Colon (tissue), 2 donors: ENCODE measurements around the gene ZNF205.
"Not testable (repeated sequence)": the region's sequence is repeated elsewhere in the genome, so short reads cannot be mapped to it uniquely, and the experiment has no call there.

ENCODE experiments used
- FAIRE-seq: peaks from 2 replicates; lab custom pipeline; 2012; peaks lifted over from hg19 to GRCh38; lab: Jason Lieb, UNC
- donor health status: control.
- donor health status: control.

ZNF205 gene

DNA sequence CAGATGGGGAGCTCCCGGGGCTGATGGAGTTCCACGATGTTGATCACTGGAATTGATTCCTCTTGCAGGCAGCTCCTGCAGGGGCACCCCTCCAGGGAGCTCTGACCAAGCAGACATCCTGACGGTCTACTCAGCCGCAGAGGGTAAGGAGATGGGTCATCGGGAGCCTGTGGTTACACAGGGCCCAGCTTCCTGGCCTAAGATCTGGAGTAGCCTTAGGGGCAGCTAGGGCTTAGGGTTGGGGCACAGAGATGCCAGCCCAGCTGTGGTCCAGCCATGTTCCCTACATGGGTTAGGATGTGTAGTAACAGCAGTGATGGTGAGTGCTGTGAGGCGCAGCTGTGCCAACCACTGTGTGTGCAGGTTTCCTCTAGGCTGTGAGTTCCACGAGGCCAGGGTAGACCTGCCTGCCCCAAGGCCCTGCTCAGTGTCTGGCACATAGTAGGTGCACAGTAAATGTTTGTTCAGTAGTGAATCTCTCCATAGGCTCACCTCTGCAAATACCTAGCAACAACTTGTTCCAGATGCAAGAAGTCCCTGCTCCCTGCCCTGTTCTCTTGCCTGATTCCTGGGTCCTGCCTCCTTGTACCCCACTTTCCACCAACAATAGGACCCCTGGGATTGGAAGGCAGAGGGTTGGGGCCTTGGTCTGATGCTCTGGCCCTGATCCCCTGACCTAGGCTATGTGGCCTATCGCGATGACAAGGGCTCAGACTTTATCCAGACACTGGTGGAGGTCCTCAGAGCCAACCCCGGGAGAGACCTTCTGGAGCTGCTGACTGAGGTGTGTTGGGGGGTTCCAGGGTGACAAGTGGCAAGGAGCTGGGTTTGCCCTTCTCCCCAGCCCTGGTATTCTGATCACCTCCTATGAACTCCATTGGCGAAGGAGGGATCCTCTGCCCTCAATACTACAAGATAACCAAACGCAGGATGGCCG, 36.1 kb downstream of the ZNF205 start:
- no peak for FAIRE-seq

DNA sequence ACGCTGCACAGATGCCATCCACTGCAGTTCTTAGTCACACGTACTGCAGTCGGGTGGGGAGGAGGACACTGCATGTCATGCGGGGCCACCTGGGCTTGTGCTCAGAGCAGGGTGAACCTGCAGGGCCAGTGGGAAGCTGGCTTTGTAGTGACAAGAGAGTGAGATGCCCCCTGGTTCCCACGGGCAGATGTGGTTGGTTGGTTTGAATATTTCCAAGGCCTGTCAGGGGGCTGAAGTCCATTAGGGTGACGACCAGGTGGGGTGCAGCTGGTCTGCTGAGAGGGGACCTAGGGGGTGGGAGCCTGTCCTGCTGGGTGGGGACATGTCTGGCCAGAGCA, 36.8 kb downstream of the ZNF205 start:
- no peak for FAIRE-seq

DNA sequence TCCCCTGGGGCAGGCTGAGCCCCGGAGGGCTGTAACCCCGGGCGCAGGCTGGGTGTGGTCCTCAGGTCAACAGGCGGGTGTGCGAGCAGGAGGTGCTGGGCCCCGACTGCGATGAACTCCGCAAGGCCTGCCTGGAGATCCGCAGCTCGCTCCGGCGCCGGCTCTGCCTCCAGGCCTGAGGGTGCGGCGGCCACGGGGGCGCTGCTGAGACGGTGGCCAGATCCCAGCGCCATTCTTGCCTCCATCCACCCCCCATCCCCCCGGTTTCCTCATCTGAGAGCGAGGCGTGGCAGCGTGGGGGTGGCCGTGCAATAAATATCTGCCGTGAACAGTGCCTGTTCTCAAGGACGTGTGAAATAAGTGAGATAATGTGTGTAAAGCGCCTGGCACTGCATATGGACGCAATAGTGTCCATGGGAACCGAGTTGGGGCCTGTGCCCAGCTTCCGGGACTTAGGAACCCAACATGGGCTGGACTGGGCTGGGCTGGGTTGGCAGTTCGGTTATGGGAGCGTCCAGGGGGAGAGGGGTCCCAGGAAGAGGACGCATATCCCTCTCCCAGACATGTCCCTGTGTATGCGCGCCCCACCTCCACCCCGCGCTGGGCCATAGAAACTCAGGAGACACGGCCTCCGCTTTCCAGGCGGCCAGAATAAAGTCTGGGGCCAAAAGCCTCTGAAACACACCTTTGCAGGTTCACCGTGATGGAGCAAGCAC, 37.4 kb downstream of the ZNF205 start:
- FAIRE-seq = no peak

DNA sequence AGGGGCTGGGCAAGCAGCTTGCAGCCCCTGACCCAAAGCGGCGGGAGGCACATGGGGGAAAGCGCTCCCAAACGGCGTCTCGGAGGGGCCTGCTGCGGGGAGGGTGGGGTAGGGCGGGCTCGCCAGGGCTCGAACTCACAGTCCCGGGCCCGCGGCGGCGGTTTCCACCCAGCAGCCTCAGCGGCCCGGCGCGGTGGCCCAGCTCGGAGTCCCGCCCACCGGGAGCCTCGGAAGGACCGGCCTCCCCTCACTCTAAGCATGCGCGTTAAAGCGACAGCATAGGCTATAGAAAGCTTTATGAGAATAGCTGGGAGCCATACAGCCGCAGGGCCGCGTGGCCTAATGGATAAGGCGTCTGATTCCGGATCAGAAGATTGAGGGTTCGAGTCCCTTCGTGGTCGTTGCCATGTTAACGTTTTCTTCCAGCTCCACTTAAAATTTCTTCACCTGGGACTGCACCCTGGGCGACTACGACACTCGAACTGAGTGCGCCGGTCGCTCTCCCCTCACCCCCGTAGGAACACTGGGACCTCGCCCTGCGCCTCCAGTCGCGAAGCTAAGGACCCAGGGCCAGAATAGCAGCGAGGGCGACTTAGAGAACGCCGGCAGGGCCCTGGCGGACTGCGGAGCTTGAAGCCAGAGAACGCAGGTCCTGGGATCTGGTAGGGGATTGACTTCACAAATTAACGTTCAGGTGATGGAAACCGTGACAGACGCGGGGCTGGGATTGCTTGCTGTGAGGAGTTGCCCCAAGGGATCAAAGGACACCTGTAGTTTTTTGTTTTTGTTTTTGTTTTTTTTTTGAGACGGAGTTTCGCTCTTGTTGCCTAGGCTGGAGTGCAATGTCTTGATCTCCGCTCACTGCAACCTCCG, 38.2 kb downstream of the ZNF205 start:
- FAIRE-seq = no peak

DNA sequence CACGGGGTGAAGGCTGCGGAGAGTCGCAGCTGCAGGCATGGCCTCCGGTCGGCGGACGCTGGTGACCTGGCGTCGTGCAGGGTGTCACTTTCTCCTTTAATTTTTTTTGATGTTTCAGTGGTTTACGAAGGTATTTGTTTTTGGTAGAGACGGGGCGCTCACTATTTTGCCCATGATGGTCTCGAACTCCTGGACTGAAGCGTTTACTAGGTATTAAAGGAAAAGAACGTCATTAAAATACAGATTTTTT, 39.6 kb downstream of the ZNF205 start:
- no peak for FAIRE-seq

DNA sequence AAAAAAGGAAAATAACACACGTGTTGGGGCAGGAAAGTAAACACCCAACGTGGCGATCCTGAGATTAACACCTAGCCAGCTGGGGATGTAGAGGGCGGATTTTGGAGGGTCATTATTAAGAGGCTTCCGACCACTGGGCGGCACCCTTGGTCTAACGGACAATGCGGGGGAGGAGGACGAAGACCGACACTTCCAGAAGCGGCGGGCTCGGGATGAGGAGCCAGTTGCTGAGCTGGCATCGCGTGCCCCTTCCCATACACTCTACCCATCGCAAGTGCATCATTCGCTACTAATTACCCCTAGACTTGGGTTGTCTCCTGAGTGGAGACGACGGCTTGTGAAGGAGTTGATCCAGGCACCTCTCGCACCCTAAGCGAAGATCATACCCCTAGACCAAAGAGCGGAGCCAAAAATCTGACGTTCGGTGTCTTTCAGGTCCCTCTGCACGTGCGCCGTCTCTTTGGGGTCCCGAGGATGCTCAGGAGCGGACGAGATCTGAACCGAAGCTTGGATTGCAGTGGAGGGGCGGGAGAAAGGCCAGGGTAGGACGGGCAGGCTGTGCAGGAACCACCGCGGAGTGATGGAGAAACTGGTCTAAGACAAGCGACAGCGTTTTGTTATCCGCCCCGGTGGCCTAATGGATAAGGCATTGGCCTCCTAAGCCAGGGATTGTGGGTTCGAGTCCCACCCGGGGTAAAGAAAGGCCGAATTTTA, 40.0 kb downstream of the ZNF205 start:
- no peak for FAIRE-seq

DNA sequence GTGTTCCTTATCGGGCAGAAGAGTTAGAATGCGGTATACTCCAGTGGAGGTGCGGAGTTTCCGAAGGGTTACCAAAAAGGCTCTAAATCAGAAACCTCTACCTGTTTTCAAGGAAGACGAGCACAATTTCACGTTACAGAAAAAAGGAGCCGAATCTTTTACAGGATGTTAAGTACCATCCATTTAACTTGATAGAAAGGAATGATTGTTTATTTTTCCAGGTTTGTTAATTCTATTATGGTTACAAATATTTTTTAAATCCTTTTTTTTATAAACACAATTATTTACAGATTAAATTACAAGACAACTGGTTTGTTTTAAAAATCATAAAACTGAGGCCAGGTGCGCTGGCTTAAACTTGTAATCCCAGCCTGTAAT, 40.6 kb downstream of the ZNF205 start:
- no peak for FAIRE-seq

DNA sequence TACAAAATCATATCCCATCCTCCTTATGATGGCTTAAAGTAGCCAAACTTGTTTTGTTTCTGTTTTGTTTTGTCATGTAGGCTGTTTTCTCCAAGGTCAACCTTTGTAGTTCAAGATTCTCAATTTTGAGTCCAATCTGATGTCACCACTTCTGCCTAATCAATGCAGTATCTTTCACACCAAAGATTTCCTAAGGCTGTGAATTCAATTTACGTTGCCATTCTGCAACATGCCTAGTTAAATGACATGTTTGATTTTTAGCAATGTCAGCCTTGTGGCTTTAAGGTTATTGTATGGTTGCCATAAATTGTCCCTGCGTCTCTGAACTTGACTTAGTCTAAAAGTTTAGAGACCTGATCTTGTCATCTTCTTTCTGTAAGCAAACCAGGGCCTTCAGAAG, 42.8 kb downstream of the ZNF205 start:
- FAIRE-seq = no peak

DNA sequence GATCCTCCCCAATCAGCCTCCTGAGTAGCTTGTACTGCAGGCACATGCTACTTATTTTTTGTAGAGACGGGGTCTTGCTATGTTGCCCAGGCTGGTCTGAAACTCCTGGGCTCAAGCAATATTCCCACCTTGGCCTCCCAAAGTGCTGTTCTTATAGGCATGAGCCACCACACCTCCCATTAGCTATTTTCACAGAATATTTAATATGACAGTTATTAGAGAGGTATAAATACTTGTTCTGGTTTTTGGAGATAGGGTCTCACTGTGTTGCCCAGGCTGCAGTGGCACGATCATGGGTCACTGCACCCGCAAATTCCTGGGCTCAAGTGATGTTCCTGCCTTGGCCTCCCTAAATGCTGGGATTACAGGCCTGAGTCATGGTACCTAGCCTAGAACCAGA, 43.6 kb downstream of the ZNF205 start:
- no peak for FAIRE-seq

DNA sequence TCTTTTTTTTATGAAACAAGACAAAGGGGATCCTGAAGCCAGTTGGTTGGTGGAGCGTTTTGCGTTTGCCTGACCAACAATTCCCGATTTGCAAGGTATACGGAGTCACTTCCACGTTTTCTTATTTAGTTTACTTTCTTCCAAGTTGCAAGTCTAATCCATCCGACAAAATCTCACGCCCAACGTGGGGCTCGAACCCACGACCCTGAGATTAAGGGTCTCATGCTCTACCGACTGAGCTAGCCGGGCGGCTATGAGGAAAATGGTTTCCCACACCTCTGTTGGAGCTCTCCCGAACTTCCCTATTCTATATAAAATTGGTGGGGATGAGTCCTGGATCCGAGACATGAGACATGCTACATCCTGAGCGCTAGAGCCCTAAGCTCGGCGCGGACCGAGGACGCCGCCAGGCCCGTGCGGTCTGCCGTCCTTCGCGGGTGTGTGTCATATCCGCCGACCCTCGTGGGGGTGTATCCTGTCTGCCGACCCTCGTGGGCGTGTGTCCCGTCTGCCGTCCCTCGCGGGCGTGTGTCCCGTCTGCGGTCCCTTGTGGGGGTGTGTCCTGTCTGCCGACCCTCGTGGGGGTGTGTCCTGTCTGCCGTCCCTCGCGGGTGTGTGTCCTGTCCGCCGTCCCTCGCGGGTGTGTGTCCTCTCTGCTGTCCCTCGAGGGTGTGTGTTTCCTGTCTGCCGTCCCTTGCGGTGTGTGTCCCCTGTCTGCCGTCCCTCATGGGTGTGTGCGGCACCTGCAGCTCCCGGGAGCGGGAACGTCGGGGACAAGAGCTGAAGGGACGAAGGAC, 45.0 kb downstream of the ZNF205 start:
- FAIRE-seq = no peak

DNA sequence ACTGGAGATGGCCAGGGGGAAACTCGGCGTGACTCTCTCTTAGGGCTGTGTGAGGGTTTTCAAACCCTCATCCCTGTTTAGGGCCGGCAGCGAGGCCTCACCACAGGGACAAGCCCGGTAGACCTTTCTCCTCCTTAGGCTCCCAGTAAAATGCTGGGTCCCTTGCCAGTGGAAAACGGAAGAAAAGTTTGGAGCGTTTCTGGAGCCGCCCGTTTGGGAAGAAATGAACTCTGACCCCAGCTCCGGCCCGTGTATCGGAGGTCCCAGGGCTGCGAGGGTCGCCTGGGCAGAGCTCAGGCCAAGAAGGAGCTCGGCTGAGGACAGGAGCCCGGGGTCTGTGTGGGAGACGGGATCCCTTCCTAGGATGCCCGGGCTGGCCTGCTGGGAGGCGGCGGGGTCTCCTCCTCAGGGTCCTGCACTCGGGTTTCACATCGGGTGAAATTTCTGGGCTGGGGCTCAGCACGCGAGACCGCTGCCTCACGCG, 45.7 kb downstream of the ZNF205 start:
- FAIRE-seq = no peak

DNA sequence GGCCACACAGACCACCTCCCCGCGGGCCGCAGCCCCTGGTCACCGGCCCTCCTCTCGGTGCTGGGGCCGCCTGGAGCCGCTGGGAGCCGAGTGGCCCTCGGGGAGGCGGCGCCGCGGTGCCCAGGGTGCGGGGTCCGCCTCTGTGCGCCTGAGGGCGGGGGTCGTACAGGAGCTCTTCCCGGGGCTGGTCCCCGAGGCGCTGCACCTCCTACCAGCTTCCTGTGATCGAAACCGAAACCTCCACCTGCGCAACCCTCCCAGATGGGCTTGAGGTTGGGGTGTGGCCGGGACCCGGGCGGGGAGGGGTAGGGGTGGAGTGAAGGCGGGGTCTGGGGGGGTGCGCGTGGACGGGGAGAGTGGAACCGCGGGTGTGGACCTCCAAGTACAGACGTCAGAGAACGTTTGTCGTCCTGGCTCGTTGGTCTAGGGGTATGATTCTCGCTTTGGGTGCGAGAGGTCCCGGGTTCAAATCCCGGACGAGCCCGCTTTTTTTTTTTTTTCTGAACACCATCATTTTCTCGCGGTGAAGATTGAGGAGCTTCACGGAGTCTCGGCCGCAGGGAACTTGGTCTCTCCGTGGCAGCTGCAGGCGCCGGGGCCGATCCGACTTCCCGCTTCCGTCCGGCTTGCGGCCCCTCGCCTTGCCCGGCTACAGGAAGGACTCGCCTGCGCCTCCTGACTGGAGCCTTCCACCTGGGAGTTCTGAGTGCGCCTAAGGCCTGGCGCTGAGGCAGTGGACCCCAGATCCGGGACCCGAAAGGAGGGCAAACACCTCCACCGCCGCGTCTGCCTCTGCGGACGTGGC, 46.3 kb downstream of the ZNF205 start:
- no peak for FAIRE-seq

DNA sequence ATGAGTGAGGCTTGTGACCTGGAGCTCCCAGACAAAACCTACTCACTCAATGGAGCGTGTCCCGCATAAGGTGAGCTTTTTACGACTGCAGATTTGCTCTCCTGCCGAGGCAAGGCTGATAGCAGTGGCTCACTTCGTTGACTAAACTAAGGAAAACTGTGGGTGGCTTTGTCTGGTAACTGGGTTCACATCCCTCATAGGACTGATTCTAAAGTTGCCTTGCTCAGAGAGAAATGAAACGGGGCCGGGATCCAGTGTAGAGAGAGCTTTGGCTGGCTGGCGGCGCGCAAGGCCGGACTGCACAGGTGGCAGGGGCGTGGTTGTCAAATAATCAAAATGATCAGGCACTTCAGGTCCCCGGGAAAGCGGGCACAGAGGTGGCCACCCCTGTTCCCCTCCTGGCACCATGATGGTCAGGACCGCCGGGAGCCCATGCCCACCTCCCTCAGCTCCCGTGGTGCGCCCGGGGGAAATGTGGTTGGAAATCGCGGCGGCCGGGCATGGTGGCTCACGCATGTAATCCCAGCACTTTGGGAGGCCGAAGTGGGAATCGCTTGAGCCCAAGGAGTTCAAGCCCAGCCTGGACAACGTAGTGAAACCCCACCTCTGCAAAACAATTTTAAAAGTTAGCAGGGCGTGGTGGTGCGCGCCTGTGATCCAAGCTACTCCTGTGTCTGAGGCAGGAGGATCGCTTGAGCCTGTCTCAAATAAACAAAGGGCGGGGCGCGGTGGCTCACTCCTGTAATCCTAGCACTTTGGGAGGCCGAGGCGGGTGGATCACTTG, 49.0 kb downstream of the ZNF205 start:
- no peak for FAIRE-seq

DNA sequence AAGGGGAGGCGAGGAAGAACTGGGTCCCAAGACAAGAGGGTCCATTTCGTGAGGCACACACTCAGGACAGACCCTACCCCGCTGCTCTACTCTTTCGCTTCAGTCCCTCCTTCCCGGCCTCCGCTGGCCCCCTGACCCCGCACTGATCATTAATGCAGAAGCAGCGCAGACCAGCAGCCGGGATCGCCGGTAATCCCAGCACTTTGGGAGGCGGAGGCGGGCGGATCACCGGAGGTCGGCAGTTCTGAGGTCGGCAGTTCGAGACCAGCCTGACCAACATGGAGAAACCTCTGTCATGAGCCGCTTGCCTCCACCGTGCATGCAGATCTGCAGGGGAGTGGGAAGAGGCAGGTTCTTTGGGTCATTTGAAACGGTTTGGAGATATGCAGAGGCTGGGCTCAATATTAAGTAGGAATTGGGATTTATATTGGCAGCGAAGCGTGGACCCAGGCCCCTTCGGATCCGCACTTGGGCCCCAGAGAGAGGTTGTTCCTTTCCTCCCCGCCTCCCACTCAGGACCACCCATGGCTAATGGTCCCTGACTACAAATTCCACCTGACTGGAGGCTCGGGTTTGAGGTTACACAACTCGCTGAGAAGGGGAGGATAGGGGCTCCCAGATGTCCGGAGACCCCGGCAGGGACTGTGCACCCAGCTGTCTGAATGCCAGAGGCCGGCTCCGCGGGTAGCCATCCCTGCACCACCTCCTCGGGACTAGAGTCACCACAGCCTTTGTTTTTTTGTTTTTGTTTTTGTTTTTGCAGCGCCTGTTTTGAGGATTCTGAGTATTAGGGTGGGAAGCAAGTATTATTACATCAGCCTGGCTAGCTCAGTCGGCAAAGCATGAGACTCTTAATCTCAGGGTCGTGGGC, 52.0 kb downstream of the ZNF205 start:
- FAIRE-seq = no peak

DNA sequence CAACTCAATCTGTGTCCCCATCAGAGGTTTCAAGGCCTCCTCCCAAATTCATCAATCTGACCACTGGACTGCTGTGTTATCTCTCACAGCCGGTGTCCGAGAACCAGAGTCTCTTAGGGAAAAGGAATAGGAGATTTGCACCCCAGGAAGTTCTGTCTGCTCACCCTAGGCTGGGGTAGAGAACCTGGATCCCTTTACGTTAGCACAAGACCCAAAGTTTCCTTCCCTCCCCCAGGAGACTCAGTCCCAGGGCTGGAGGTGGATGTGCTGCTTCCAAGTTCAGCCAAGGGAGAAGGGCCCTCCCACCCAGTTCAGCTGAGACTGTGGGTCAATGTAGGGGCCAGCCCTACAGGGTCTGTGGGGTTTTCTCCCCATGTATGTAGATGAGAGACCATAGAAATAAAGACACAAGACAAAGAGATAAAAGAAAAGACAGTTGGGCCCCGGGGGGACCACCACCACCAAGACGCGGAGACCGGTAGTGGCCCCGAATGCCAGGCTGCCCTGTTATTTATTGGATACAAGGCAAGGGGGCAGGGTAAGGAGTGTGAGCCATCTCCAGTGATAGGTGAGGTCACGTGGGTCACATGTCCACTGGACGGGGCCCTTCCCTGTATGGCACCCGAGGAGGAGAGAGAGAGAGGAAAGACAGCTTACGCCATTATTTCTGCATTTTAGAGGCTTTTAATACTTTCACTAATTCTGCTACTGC, 52.9 kb downstream of the ZNF205 start:
- FAIRE-seq = no peak

DNA sequence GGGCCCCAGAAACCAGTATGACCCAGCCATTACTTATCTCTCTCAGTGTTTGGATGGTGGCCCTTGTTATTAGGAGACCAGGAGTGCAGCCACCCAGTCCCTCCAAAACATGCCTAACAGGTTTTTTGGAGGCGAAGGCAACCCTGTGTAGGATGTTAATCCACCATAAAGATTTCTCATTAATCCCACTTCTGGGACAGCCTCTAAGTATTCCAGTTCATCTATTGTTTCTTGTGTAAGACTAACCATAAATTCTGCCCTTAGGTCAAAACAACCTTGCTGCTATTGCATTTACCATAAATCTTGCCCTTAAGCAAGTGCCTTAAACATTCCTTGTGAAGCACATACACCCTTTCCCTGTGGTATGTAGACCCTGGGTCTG, 54.1 kb downstream of the ZNF205 start:
- no peak for FAIRE-seq

DNA sequence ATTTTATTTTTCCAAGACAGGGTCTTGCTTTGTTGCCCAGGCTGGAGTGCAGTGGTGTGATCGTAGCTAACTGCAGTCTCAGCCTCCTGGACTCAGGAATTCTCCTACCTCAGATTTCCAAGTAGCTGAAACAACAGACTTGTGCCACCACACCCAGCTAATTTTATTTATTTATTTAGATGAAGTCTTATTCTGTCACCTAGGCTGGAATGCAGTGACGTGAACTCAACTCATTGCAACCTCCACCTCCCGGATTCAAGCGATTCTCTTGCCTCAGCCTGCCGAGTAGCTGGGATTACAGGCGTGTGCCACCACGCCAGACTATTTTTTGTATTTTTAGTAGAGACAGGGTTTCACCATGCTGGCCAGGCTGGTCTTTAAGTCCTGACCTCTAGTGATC, 56.3 kb downstream of the ZNF205 start:
- not testable (repeated sequence) for FAIRE-seq
